Endothelial cell of umbilical vein (primary cell): ENCODE measurements around the gene MKLN1. TPM values are rescaled to one million over a fixed set of nuclear protein-coding genes. Genes with fewer than 3 reads are reported as not detected.

Experiments used
- BruUV-seq: library from RNA; stranded (reverse); fragments of 400-500 nt; replicated peaks from 2 replicates; lab custom pipeline; 2021; lab: Mats Ljungman, UMichigan
- CTCF ChIA-PET: fragments of 300-600, 350-600 bp; sonication (Branson Sonifier 250); formaldehyde crosslinking; loops from one replicate; lab custom pipeline; 2021; ENCODE audit warnings: antibody characterized with exemption, inconsistent platforms; lab: Charles Lee
- POLR2A ChIA-PET: fragments of 300-600, 350-600 bp; sonication (Branson Sonifier 250); formaldehyde crosslinking; loops from one replicate; lab custom pipeline; 2021; ENCODE audit warnings: antibody characterized with exemption, inconsistent platforms; lab: Charles Lee
- DNase-seq: peaks from one replicate; pipeline ENCODE4 v3.0.0-alpha.2; 2011; ENCODE audit warnings: low read depth, low spot score
- FAIRE-seq: peaks from 2 replicates; lab custom pipeline; 2011; peaks lifted over from hg19 to GRCh38; lab: Jason Lieb, UNC
- H2AFZ ChIP-seq: 2 replicates; pipeline ENCODE4 v1.6.0; 2012; ENCODE audit warnings: low read depth, low read length, control low read depth, inconsistent platforms
- H3K27ac ChIP-seq: 2 replicates; pipeline ENCODE4 v1.5.1; 2011; ENCODE audit warnings: low read depth, mild to moderate bottlenecking, control low read depth, low read length, moderate library complexity; ENCODE audit not compliant: insufficient read depth
- H3K27me3 ChIP-seq, 2 experiments: 2 replicates each; pipeline versions ENCODE4 v1.6.0 to v1.6.1; 2011; ENCODE audit warnings: low read length in 2 of 2, mixed read lengths in 1 of 2; ENCODE audit not compliant: control insufficient read depth in 2 of 2, insufficient read depth in 2 of 2
- H3K36me3 ChIP-seq, 2 experiments: 2 replicates in 1 of 2; 3 replicates in 1 of 2; pipeline ENCODE4 v1.5.1; 2011; ENCODE audit warnings: low read length in 2 of 2, mild to moderate bottlenecking in 1 of 2, moderate library complexity in 1 of 2; ENCODE audit not compliant: control insufficient read depth in 2 of 2, insufficient read depth in 2 of 2; ENCODE audit errors: extremely low read depth in 1 of 2
- H3K4me1 ChIP-seq: 3 replicates; pipeline ENCODE4 v1.5.1; 2011; ENCODE audit warnings: mild to moderate bottlenecking, low read length; ENCODE audit not compliant: control insufficient read depth, insufficient read depth; ENCODE audit errors: extremely low read depth
- H3K4me2 ChIP-seq: 2 replicates; pipeline ENCODE4 v1.6.1; 2011; ENCODE audit warnings: low read length, control low read depth, mixed read lengths; ENCODE audit not compliant: insufficient read depth
- H3K4me3 ChIP-seq, 3 experiments: fragments of 200-600 bp in 1 of 3; sonication (generic), shearing (Covaris generic) in 1 of 3; replicated peaks in 1 of 3; 2 replicates each; pipeline ENCODE4 v1.5.1; 2011 to 2016; ENCODE audit warnings: control low read depth in 3 of 3, low read length in 3 of 3, mild to moderate bottlenecking in 2 of 3, inconsistent platforms in 1 of 3, low read depth in 1 of 3, moderate library complexity in 1 of 3; ENCODE audit not compliant: insufficient read depth in 1 of 3
- H3K79me2 ChIP-seq: 2 replicates; pipeline ENCODE4 v1.6.0; 2012; ENCODE audit warnings: low read length, inconsistent platforms; ENCODE audit not compliant: control insufficient read depth, insufficient read depth
- H3K9ac ChIP-seq: replicated peaks from 2 replicates; pipeline ENCODE3; 2011; ENCODE audit warnings: low read length, control low read depth; ENCODE audit not compliant: insufficient read depth; ENCODE audit errors: extremely low read depth
- H3K9me1 ChIP-seq: replicated peaks from 3 replicates; pipeline ENCODE4 v1.6.0; 2011; ENCODE audit warnings: mild to moderate bottlenecking, low read length; ENCODE audit not compliant: control insufficient read depth, insufficient read depth; ENCODE audit errors: extremely low read depth
- H3K9me3 ChIP-seq: replicated peaks from 2 replicates; pipeline ENCODE4 v1.5.1; 2012; ENCODE audit warnings: low read length, inconsistent platforms; ENCODE audit not compliant: control insufficient read depth, insufficient read depth
- H4K20me1 ChIP-seq: replicated peaks from 2 replicates; pipeline ENCODE3; 2011; ENCODE audit warnings: mild to moderate bottlenecking, low read length; ENCODE audit not compliant: control insufficient read depth, insufficient read depth; ENCODE audit errors: extremely low read depth
- EZH2 ChIP-seq: IDR thresholded peaks from 2 replicates; pipeline ENCODE4 v1.6.1; 2012; ENCODE audit warnings: borderline replicate concordance, low read depth, mild to moderate bottlenecking, moderate library complexity, low read length, inconsistent platforms; ENCODE audit not compliant: severe bottlenecking
- FOS ChIP-seq: IDR thresholded peaks from 2 replicates; pipeline ENCODE4 v1.6.1; 2011; ENCODE audit warnings: mild to moderate bottlenecking, low read length, moderate library complexity, borderline replicate concordance; ENCODE audit not compliant: insufficient read depth
- GATA2 ChIP-seq: IDR thresholded peaks from 2 replicates; pipeline ENCODE4 v1.7.0; 2011; ENCODE audit warnings: low read depth, mild to moderate bottlenecking, moderate library complexity, mixed read lengths, low read length; ENCODE audit not compliant: insufficient read length, insufficient read depth
- JUN ChIP-seq: IDR thresholded peaks from 2 replicates; pipeline ENCODE4 v1.6.1; 2011; ENCODE audit warnings: borderline replicate concordance, low read depth; ENCODE audit not compliant: insufficient read length, insufficient read depth
- MYC ChIP-seq: IDR thresholded peaks from one replicate; pipeline ENCODE4 v1.6.1; 2011; ENCODE audit warnings: mild to moderate bottlenecking, low read depth, low read length
- POLR2A ChIP-seq: IDR thresholded peaks from 2 replicates; pipeline ENCODE4 v1.6.1; 2012; ENCODE audit warnings: low read depth, mild to moderate bottlenecking, control low read depth, low read length
- POLR2AphosphoS5 ChIP-seq: IDR thresholded peaks from 2 replicates; pipeline ENCODE4 v1.6.1; 2012; ENCODE audit warnings: low read depth, mild to moderate bottlenecking, control low read depth, low read length, moderate library complexity; ENCODE audit not compliant: insufficient read depth
- dilution Hi-C: fragments of 300-500 bp; cut with MboI; formaldehyde crosslinking; loops from one replicate; pipeline ENCODE4 v1.15.0; 2019; ENCODE audit warnings: low sequenced_read_pairs; ENCODE audit not compliant: extremely low pct_ligation_motif_present
- intact Hi-C: fragments of 100-400 bp; cut with micrococcal nuclease; formaldehyde crosslinking; loops from one replicate; pipeline ENCODE4 v1.10.0; 2022
- polyA plus RNA-seq, 4 experiments: library from polyadenylated mRNA; depleted of rRNA in 3 of 4; stranded (reverse) in 3 of 4; unstranded in 1 of 4; fragments of >200 nt; gene quantifications; 2 replicates each; pipeline versions ENCODE4 v1.2.1 to v1.2.3, GENCODE V29; 2011 to 2012; ENCODE audit warnings: missing spikeins in 1 of 4
- total RNA-seq: library from RNA; stranded (reverse); gene quantifications from 2 replicates; pipeline ENCODE4 v1.2.3, GENCODE V29; 2021
- TF ChIP-seq, protein P1 (sequence below): IDR thresholded peaks from 2 replicates; pipeline ENCODE4 v1.6.1; 2011; ENCODE audit not compliant: insufficient read depth, insufficient read length
- TF ChIP-seq, protein P2 (sequence below), 2 donors: IDR thresholded peaks; 1 replicate in 1 of 2; 2 replicates in 1 of 2; pipeline ENCODE4 v1.5.1; 2011; ENCODE audit warnings: low read length in 2 of 2, mild to moderate bottlenecking in 2 of 2, moderate library complexity in 2 of 2, control low read depth in 1 of 2, inconsistent platforms in 1 of 2, low read depth in 1 of 2; ENCODE audit not compliant: insufficient read depth in 1 of 2; ENCODE audit errors: extremely low read depth in 1 of 2

The MKLN1 gene
- total and polyA plus RNA-seq, 2 donors (not counting 3 experiments of a cell fraction or from before 2014, with no cell fraction given) = 12.2 to 32.1 TPM

DNA sequence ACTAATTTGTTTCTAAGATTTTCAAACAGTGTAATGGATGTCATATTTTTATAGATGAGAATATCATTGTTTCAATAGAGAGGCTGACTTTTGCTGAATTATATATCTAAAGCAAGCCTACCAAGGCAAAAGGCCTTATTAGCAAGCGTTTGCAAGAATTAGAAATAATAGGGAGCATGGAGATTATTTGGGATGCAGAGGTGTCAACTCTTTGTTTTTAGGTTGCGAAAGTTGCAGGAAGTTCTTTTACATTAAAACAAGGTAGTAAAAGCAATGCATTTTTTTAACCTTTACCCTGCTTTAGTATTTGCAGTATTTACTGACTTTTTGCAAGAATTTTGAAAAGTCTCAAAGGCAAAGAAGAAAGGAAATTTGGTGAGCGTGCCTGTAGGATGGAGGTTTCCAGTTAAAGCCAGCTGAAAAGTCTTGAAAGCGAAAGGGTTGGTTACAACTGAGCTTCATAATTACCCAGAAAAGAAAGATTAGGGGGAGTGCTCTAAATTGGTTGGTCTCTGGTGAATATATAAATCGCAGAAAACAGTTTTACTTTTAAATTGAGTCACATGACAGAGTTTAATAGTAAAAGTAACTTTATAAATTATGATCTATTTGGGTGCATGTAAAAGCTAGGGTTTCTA is 81.6 kb downstream of the MKLN1 start:
- no peak for DNase-seq
- H3K9ac ChIP-seq = no peak overlapping the region
- intact Hi-C loops (no loop called here), dilution Hi-C loops (no loop called here)
- ChIA-PET POLR2A (no interaction called here), CTCF (interaction anchor here (2.3 kb wide), 1 partner anchor 14 kb away, joined by 5 read pairs; no protein-coding TSS in a partner anchor)
- no peaks in the 10 kb centered on the region for H3K9me1 ChIP-seq
- peaks cover 2% of the 10 kb centered on the region for H3K79me2 ChIP-seq
- no peaks in the 10 kb centered on the region for H4K20me1 ChIP-seq
- TF ChIP-seq MYC (no peak), POLR2A (no peak), GATA2 (no peak), POLR2AphosphoS5 (no peak), EZH2 (no peak), FOS (no peak), JUN (no peak)
- TF ChIP-seq, protein P1, sequence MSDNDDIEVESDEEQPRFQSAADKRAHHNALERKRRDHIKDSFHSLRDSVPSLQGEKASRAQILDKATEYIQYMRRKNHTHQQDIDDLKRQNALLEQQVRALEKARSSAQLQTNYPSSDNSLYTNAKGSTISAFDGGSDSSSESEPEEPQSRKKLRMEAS = no peak
- TF ChIP-seq, protein P2, sequence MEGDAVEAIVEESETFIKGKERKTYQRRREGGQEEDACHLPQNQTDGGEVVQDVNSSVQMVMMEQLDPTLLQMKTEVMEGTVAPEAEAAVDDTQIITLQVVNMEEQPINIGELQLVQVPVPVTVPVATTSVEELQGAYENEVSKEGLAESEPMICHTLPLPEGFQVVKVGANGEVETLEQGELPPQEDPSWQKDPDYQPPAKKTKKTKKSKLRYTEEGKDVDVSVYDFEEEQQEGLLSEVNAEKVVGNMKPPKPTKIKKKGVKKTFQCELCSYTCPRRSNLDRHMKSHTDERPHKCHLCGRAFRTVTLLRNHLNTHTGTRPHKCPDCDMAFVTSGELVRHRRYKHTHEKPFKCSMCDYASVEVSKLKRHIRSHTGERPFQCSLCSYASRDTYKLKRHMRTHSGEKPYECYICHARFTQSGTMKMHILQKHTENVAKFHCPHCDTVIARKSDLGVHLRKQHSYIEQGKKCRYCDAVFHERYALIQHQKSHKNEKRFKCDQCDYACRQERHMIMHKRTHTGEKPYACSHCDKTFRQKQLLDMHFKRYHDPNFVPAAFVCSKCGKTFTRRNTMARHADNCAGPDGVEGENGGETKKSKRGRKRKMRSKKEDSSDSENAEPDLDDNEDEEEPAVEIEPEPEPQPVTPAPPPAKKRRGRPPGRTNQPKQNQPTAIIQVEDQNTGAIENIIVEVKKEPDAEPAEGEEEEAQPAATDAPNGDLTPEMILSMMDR (IDR thresholded peaks at IDR 0.05; ENCODE audit: extremely low read depth in 1 of 2, insufficient read depth in 1 of 2, low read depth in 1 of 2, low read length in 2 of 2) = no peak
- no peaks in the 10 kb centered on the region for H3K9me3 ChIP-seq
- H3K36me3 ChIP-seq = peaks cover 2 to 6% of the 10 kb centered on the region in 2 experiments
- BruUV-seq = no TSS peak
- H3K27ac ChIP-seq = no peak overlapping the region
- H3K4me2 ChIP-seq = no peak overlapping the region
- no peaks in the 10 kb centered on the region for H3K4me1 ChIP-seq
- H2AFZ ChIP-seq = no peak overlapping the region
- no peak overlapping the region for H3K4me3 ChIP-seq
- FAIRE-seq = no peak
- no peaks in the 10 kb centered on the region for H3K27me3 ChIP-seq
